CD14-positive monocyte (primary cell): ENCODE measurements around the gene PAGE2B. TPM values are rescaled to one million over a fixed set of nuclear protein-coding genes. Genes with fewer than 3 reads are reported as not detected.
"Not testable (repeated sequence)": the region's sequence is repeated elsewhere in the genome, so short reads cannot be mapped to it uniquely, and the experiment has no call there.

Experiments used
- DNase-seq, 3 donors: peaks; one replicate each; pipeline ENCODE4 v3.0.0-alpha.2; 2011 to 2022
- H2AFZ ChIP-seq: 2 replicates; pipeline ENCODE4 v1.6.0; 2012; ENCODE audit warnings: mild to moderate bottlenecking, low read depth, low read length, inconsistent platforms; ENCODE audit not compliant: insufficient read depth, poor library complexity, severe bottlenecking
- H3K27ac ChIP-seq, 2 donors: 1 replicate in 1 of 2; 2 replicates in 1 of 2; pipeline ENCODE4 v1.5.1; 2012 to 2013; ENCODE audit warnings: low read length in 2 of 2, control low read depth in 1 of 2, inconsistent platforms in 1 of 2, low read depth in 1 of 2, mild to moderate bottlenecking in 1 of 2
- H3K27me3 ChIP-seq, 2 donors: one replicate each; pipeline versions ENCODE4 v1.6.0 to v1.6.1; 2011 to 2013; ENCODE audit warnings: low read length in 2 of 2; ENCODE audit not compliant: control insufficient read depth in 2 of 2, insufficient read depth in 2 of 2
- H3K36me3 ChIP-seq, 2 donors: replicated peaks in 1 of 2; 1 replicate in 1 of 2; 2 replicates in 1 of 2; pipeline versions ENCODE4 v1.5.1 to v1.6.1; 2012 to 2013; ENCODE audit warnings: low read length in 2 of 2, control low read depth in 1 of 2, inconsistent platforms in 1 of 2, mild to moderate bottlenecking in 1 of 2; ENCODE audit not compliant: insufficient read depth in 2 of 2, control insufficient read depth in 1 of 2
- H3K4me1 ChIP-seq, 2 donors: 1 replicate in 1 of 2; 2 replicates in 1 of 2; pipeline versions ENCODE4 v1.5.1 to v1.6.1; 2012 to 2013; ENCODE audit warnings: low read length in 2 of 2, control low read depth in 1 of 2, inconsistent platforms in 1 of 2, mild to moderate bottlenecking in 1 of 2, moderate library complexity in 1 of 2; ENCODE audit not compliant: insufficient read depth in 2 of 2, control insufficient read depth in 1 of 2
- H3K4me2 ChIP-seq: replicated peaks from 2 replicates; pipeline ENCODE3; 2012; ENCODE audit warnings: low read length, moderate library complexity, mild to moderate bottlenecking; ENCODE audit not compliant: poor library complexity, severe bottlenecking; ENCODE audit errors: extremely low read depth
- H3K4me3 ChIP-seq, 3 experiments: fragments of 200-600 bp in 1 of 3; sonication (generic) in 1 of 3; replicated peaks in 1 of 3; 1 replicate in 2 of 3; 2 replicates in 1 of 3; pipeline ENCODE4 v1.5.1; 2011 to 2013; ENCODE audit warnings: low read length in 3 of 3, mild to moderate bottlenecking in 3 of 3, control low read depth in 2 of 3, low read depth in 2 of 3, inconsistent platforms in 1 of 3, moderate library complexity in 1 of 3
- H3K79me2 ChIP-seq: 2 replicates; pipeline ENCODE4 v1.6.0; 2012; ENCODE audit warnings: mild to moderate bottlenecking, control low read depth, inconsistent platforms, low read length, moderate library complexity; ENCODE audit not compliant: insufficient read depth
- H3K9ac ChIP-seq: 2 replicates; pipeline ENCODE4 v1.6.0; 2017; ENCODE audit warnings: low read length, mild to moderate bottlenecking; ENCODE audit not compliant: insufficient read depth, poor library complexity, severe bottlenecking
- H3K9me3 ChIP-seq, 2 donors: replicated peaks in 1 of 2; 1 replicate in 1 of 2; 2 replicates in 1 of 2; pipeline versions ENCODE4 v1.5.1 to v1.6.1; 2012 to 2013; ENCODE audit warnings: low read length in 2 of 2, control low read depth in 1 of 2; ENCODE audit not compliant: control insufficient read depth in 1 of 2, insufficient read depth in 1 of 2
- H4K20me1 ChIP-seq: 2 replicates; pipeline ENCODE4 v1.6.0; 2012; ENCODE audit warnings: mild to moderate bottlenecking, low read length, control low read depth, moderate library complexity; ENCODE audit not compliant: insufficient read depth
- H3K27ac Mint-ChIP-seq, 7 donors: one replicate each; pipeline ENCODE4 v1.8.0; 2020; ENCODE audit warnings: mild to moderate bottlenecking in 7 of 7, mixed read lengths in 7 of 7, moderate library complexity in 6 of 7, inconsistent platforms in 2 of 7
- H3K27me3 Mint-ChIP-seq, 3 donors: one replicate each; pipeline ENCODE4 v1.8.0; 2021 to 2022; ENCODE audit warnings: low read depth in 3 of 3, mild to moderate bottlenecking in 3 of 3, mixed read lengths in 3 of 3, moderate library complexity in 3 of 3, inconsistent platforms in 1 of 3
- H3K36me3 Mint-ChIP-seq, 2 donors: one replicate each; pipeline ENCODE4 v1.8.0; 2020; ENCODE audit warnings: mixed read lengths in 2 of 2, inconsistent platforms in 1 of 2, mild to moderate bottlenecking in 1 of 2
- H3K4me1 Mint-ChIP-seq: one replicate; pipeline ENCODE4 v1.8.0; 2020; ENCODE audit warnings: mild to moderate bottlenecking, mixed read lengths
- H3K4me3 Mint-ChIP-seq, 2 donors: one replicate each; pipeline ENCODE4 v1.8.0; 2020; ENCODE audit warnings: mild to moderate bottlenecking in 2 of 2, mixed read lengths in 2 of 2, moderate library complexity in 1 of 2
- H3K9me3 Mint-ChIP-seq, 7 donors: one replicate each; pipeline ENCODE4 v1.8.0; 2020 to 2022; ENCODE audit warnings: mixed read lengths in 7 of 7, mild to moderate bottlenecking in 6 of 7, moderate library complexity in 6 of 7, inconsistent platforms in 2 of 7
- WGBS: methylation state at CpG from one replicate; pipeline ENCODE4 v1.1.5; 2013; ENCODE audit warnings: missing lambda C conversion rate; ENCODE audit not compliant: insufficient coverage; 5-methylcytosine and 5-hydroxymethylcytosine counted together
- intact Hi-C, 2 donors: fragments of 100-400 bp; cut with micrococcal nuclease; formaldehyde crosslinking; loops; one replicate each; pipeline versions ENCODE4 v1.15.0 to v1.15.1; 2023
- polyA plus RNA-seq, 3 donors: library from polyadenylated mRNA; depleted of rRNA in 1 of 3; unstranded in 2 of 3; stranded (reverse) in 1 of 3; fragments of 300-500 nt in 2 of 3; fragments of >200 nt in 1 of 3; fragmentation: Illumina TruSeq in 2 of 3; gene quantifications; 1 replicate in 2 of 3; 2 replicates in 1 of 3; pipeline ENCODE4 v1.2.3, GENCODE V29; 2012 to 2021
- TF ChIP-seq, protein P1 (sequence below): fragments of 200-600 bp; IDR thresholded peaks from one replicate; pipeline ENCODE4 v1.8.0; 2022; ENCODE audit warnings: antibody characterized with exemption, mild to moderate bottlenecking

PAGE2B gene
- polyA plus RNA-seq, 3 donors = not detected

DNA sequence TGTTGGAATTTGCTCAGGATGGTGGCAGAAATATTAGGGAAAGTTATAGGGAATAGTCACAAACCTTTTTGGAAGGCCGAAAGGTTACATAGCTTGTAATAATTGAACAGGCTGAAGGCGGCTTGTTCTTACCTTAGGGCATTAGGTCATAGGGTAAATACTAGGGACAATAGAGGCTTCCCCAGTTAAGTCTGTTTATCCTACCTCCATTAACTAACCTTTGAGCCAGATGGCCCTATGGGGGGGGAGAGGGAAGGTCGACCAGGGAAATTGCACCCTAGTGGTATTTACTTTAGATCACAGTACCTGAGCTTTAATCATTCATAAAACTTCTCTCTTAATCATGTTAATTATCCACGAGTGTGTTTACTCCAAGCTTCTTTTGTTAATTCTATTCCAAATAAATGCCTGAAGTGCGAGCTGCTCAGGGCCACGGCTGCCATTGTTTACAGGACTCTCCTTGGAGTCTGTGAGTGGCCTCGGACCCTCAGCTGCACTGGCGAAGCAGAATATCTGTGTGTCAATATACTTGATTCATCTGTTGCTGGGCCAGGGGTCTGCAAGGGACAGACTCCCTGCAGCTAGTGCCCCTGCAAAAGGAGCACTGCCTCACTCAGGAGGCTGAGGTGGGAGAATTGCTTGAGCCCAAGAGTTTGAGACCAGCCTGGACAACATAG lies 36.9 kb downstream of the PAGE2B start:
- H3K79me2 ChIP-seq = no peaks in the 10 kb centered on the region
- H4K20me1 ChIP-seq = no peaks in the 10 kb centered on the region
- no peak overlapping the region for H3K9ac ChIP-seq
- peaks cover 0 to 11% (median 0%) of the 10 kb centered on the region in 3 donors for H3K27me3 Mint-ChIP-seq
- H3K4me1 Mint-ChIP-seq = no peaks in the 10 kb centered on the region
- no peak for DNase-seq
- H3K27me3 ChIP-seq = no peaks in the 10 kb centered on the region
- H3K9me3 ChIP-seq = no peaks in the 10 kb centered on the region
- no peaks in the 10 kb centered on the region for H3K4me1 ChIP-seq
- intact Hi-C loops = no loop called here
- H2AFZ ChIP-seq = no peak overlapping the region
- no peak overlapping the region for H3K4me3 ChIP-seq
- TF ChIP-seq, protein P1, sequence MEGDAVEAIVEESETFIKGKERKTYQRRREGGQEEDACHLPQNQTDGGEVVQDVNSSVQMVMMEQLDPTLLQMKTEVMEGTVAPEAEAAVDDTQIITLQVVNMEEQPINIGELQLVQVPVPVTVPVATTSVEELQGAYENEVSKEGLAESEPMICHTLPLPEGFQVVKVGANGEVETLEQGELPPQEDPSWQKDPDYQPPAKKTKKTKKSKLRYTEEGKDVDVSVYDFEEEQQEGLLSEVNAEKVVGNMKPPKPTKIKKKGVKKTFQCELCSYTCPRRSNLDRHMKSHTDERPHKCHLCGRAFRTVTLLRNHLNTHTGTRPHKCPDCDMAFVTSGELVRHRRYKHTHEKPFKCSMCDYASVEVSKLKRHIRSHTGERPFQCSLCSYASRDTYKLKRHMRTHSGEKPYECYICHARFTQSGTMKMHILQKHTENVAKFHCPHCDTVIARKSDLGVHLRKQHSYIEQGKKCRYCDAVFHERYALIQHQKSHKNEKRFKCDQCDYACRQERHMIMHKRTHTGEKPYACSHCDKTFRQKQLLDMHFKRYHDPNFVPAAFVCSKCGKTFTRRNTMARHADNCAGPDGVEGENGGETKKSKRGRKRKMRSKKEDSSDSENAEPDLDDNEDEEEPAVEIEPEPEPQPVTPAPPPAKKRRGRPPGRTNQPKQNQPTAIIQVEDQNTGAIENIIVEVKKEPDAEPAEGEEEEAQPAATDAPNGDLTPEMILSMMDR = no peak
- peaks cover 0 to 2% (median 0%) of the 10 kb centered on the region in 7 donors for H3K9me3 Mint-ChIP-seq
- H3K4me3 Mint-ChIP-seq = no peak overlapping the region
- no peak overlapping the region for H3K27ac Mint-ChIP-seq
- H3K36me3 ChIP-seq = no peaks in the 10 kb centered on the region
- no peaks in the 10 kb centered on the region for H3K36me3 Mint-ChIP-seq
- WGBS = 100% methylated on average over 1 of the region's 8 CpGs
- no peak overlapping the region for H3K4me2 ChIP-seq
- H3K27ac ChIP-seq = no peak overlapping the region

DNA sequence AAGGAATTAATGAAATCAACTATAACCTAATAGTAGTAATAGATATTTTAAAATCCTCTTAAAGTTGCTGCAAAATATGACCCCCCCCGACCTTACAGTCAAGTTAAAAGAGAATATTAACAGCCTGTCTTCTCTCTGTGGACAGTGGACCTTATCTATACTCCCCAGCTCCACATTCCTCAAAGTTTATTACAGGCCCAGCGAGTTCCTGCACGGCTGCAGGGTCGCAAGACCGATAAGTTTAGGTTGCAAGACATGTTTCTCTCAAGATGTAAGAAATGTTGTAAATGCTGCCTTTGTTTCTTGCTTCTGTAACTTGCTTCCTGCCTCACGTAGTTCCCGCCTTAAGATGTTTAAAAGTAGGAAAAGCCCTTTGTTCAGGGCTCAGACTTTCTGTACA lies 41.8 kb downstream of the PAGE2B start:
- H3K27me3 Mint-ChIP-seq, H3K4me1 Mint-ChIP-seq, H3K4me3 Mint-ChIP-seq, H3K4me2 ChIP-seq, H3K9me3 ChIP-seq, H2AFZ ChIP-seq, H3K27ac Mint-ChIP-seq, H3K9ac ChIP-seq, H3K27ac ChIP-seq, H3K4me3 ChIP-seq, H4K20me1 ChIP-seq, H3K79me2 ChIP-seq, H3K9me3 Mint-ChIP-seq, H3K36me3 Mint-ChIP-seq, H3K27me3 ChIP-seq, intact Hi-C loops, H3K4me1 ChIP-seq, DNase-seq, H3K36me3 ChIP-seq: not testable (repeated sequence)
- WGBS = no CpG with 5 or more reads among the region's 7 CpGs
